Measurements from ENCODE around the gene NT5C1B. TPM values are rescaled to one million over a fixed set of nuclear protein-coding genes. Genes with fewer than 3 reads are reported as not detected.

Gene NT5C1B
- polyA plus RNA-seq, 1 experiment = not detected

GRCh38 chr2:18626958-18627650 is 37.7 kb upstream of the NT5C1B start:
- CTCF ChIA-PET = no interaction called here
- Histone ChIP-seq H3K27ac (ENCODE audit: low read depth, low read length) (no peak overlapping the region), H3K9me3 (ENCODE audit: control insufficient read depth, insufficient read depth, low read length) (no peaks in the 10 kb centered on the region), H3K27me3 (ENCODE audit: control insufficient read depth, insufficient read depth, low read length) (no peaks in the 10 kb centered on the region), H3K4me3 (ENCODE audit: low read depth, low read length) (no peak overlapping the region)
- TF ChIP-seq CTCF (IDR thresholded peaks at IDR 0.05; ENCODE audit: low read depth, low read length) = no peak
- POLR2A ChIA-PET = no interaction called here
- no peak for DNase-seq (ENCODE audit: low read depth, low spot score)

- Histone ChIP-seq H3K9me3 (ENCODE audit: control insufficient read depth, insufficient read depth, low read length) (no peaks in the 10 kb centered on the region), H3K27me3 (ENCODE audit: control insufficient read depth, insufficient read depth, low read length) (no peaks in the 10 kb centered on the region), H3K27ac (ENCODE audit: low read depth, low read length) (no peak overlapping the region), H3K4me3 (ENCODE audit: low read depth, low read length) (no peak overlapping the region)
- CTCF ChIA-PET = no interaction called here
- DNase-seq (ENCODE audit: low read depth, low spot score) = no peak
- no peak for TF ChIP-seq CTCF (IDR thresholded peaks at IDR 0.05; ENCODE audit: low read depth, low read length)
- POLR2A ChIA-PET = no interaction called here
Measured at GRCh38 chr2:18626256-18626668, 36.9 kb upstream of the NT5C1B start.

DNA sequence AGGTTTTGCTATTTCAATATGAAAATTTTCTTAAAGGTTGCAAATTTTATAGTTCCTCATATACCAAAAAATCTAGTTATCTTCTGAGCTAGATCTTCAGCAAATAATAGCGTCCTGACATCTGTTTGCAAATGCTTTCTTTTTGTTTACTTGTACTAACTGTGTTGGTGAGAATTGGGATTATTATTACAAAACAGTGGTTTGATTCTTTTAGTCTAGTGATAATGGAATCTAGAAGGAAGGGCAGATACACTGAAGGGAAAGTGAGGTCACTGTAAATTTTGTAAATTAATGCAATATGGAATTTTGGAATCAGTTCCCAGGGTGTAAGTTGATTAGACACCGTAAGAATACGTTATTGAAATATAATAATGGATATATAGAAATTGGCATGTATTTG is 36.2 kb upstream of the NT5C1B start:
- no peaks in the 10 kb centered on the region for H3K27me3 ChIP-seq (ENCODE audit: control insufficient read depth, insufficient read depth, low read length)
- no peak overlapping the region for H3K27ac ChIP-seq (ENCODE audit: low read depth, low read length)
- ChIA-PET CTCF (no interaction called here), POLR2A (no interaction called here)
- no peak overlapping the region for H3K4me3 ChIP-seq (ENCODE audit: low read depth, low read length)
- no peak for DNase-seq (ENCODE audit: low read depth, low spot score)
- H3K9me3 ChIP-seq (ENCODE audit: control insufficient read depth, insufficient read depth, low read length) = no peaks in the 10 kb centered on the region
- TF ChIP-seq CTCF (IDR thresholded peaks at IDR 0.05; ENCODE audit: low read depth, low read length) = no peak

GRCh38 chr2:18623782-18624181 is 34.4 kb upstream of the NT5C1B start:
- no peak overlapping the region for H3K4me3 ChIP-seq (ENCODE audit: low read depth, low read length)
- H3K9me3 ChIP-seq (ENCODE audit: control insufficient read depth, insufficient read depth, low read length) = no peaks in the 10 kb centered on the region
- ChIA-PET CTCF (no interaction called here), POLR2A (no interaction called here)
- TF ChIP-seq CTCF (IDR thresholded peaks at IDR 0.05; ENCODE audit: low read depth, low read length) = no peak
- no peak for DNase-seq (ENCODE audit: low read depth, low spot score)
- H3K27ac ChIP-seq (ENCODE audit: low read depth, low read length) = no peak overlapping the region
- H3K27me3 ChIP-seq (ENCODE audit: control insufficient read depth, insufficient read depth, low read length) = no peaks in the 10 kb centered on the region

- no peaks in the 10 kb centered on the region for H3K27me3 ChIP-seq (ENCODE audit: control insufficient read depth, insufficient read depth, low read length)
- no peak overlapping the region for H3K27ac ChIP-seq (ENCODE audit: low read depth, low read length)
- CTCF ChIA-PET = interaction anchor here (0.7 kb wide), 1 partner anchor 756 kb away, joined by 3 read pairs; no protein-coding TSS in a partner anchor
- TF ChIP-seq CTCF (IDR thresholded peaks at IDR 0.05; ENCODE audit: low read depth, low read length) = no peak
- H3K4me3 ChIP-seq (ENCODE audit: low read depth, low read length) = no peak overlapping the region
- no peak for DNase-seq (ENCODE audit: low read depth, low spot score)
- POLR2A ChIA-PET = no interaction called here
- H3K9me3 ChIP-seq (ENCODE audit: control insufficient read depth, insufficient read depth, low read length) = peaks cover 3% of the 10 kb centered on the region; the same call in 1 of the 2 replicates
Measured at GRCh38 chr2:18620867-18621632, 31.7 kb upstream of the NT5C1B start.
